NB4 (cell line): ENCODE data around the gene SMYD5.

Source experiments
- DNase-seq: peaks from one replicate; pipeline ENCODE4 v3.0.0; 2010; ENCODE audit warnings: low read depth
- H3K4me3 ChIP-seq: one replicate; pipeline ENCODE4 v1.5.1; 2011; ENCODE audit warnings: mild to moderate bottlenecking, low read depth, low read length, moderate library complexity
- CTCF ChIP-seq: IDR thresholded peaks from one replicate; pipeline ENCODE4 v1.5.1; 2012; ENCODE audit warnings: low read depth, low read length
- MAX ChIP-seq: IDR thresholded peaks from 2 replicates; pipeline ENCODE4 v1.6.1; 2011; ENCODE audit warnings: low read depth, low read length
- MYC ChIP-seq: IDR thresholded peaks from 2 replicates; pipeline ENCODE4 v1.6.1; 2011; ENCODE audit warnings: low read depth, low read length
- POLR2A ChIP-seq: IDR thresholded peaks from 2 replicates; pipeline ENCODE4 v1.6.1; 2011; ENCODE audit warnings: mild to moderate bottlenecking; ENCODE audit not compliant: insufficient read length; ENCODE audit errors: extremely low read depth

Gene SMYD5

GRCh38 chr2:73249636-73250035 is 35.6 kb downstream of the SMYD5 start:
- TF ChIP-seq CTCF (no peak), MYC (no peak), POLR2A (no peak)
- no peak for DNase-seq
- no peak overlapping the region for H3K4me3 ChIP-seq

- TF ChIP-seq MYC: no peak
- no peak for TF ChIP-seq POLR2A
- no peak for TF ChIP-seq CTCF
- no peak for TF ChIP-seq MAX
- no peak for DNase-seq
- no peak overlapping the region for H3K4me3 ChIP-seq
These were observed 37.1 kb downstream of the SMYD5 start for GRCh38 chr2:73250872-73251846.

DNA sequence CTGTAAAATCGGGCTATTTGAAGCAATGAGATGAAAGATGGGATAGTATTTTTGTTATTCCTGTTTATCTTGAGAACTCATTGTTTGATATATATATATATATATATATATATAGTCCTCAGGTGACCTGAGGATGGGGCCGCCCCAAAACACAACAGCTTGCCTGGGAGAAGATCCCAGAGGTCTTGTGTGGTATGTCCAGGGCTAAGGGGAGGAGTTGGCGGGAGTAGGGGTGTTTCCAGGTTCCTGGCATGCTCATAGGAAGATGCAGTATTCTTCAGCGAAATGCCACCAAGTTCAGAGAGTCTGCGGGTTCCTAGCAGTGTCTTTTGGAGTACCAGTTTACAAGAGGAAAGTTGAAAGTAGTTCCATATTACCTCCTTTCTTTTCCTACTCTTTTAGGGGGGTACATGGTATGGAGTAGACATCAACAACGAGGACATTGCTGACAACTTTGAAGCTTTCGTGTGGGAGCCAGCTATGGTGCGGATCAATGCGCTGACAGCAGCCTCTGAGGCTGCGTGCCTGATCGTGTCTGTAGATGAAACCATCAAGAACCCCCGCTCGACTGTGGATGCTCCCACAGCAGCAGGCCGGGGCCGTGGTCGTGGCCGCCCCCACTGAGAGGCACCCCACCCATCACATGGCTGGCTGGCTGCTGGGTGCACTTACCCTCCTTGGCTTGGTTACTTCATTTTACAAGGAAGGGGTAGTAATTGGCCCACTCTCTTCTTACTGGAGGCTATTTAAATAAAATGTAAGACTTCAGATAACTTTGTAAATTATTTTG is 38.4 kb downstream of the SMYD5 start:
- no peak for DNase-seq
- no peak for TF ChIP-seq POLR2A
- no peak for TF ChIP-seq MAX
- TF ChIP-seq MYC: no peak
- TF ChIP-seq CTCF: no peak
- H3K4me3 ChIP-seq: no peak overlapping the region

GRCh38 chr2:73253400-73253799 is 39.4 kb downstream of the SMYD5 start:
- DNase-seq: peak; percentile 37
- TF ChIP-seq CTCF (no peak), POLR2A (no peak), MYC (no peak)
- H3K4me3 ChIP-seq: no peak overlapping the region

- H3K4me3 ChIP-seq: no peak overlapping the region
- TF ChIP-seq MAX (0 out of 2 replicates have a peak, but pooled peaks have one; percentile 15), CTCF (no peak), POLR2A (peak; percentile 7), MYC (no peak)
- peak; percentile 86 for DNase-seq
These were observed 39.9 kb downstream of the SMYD5 start for GRCh38 chr2:73253901-73254300.
